KOPT-K1 (cell line): ENCODE results near the gene HMX1.

Experiments used
- H3K27ac ChIP-seq: fragments of 200-600 bp; sonication (generic); 2 replicates; pipeline ENCODE4 v1.5.1; 2016; ENCODE audit warnings: antibody characterized with exemption, mild to moderate bottlenecking, low read depth, low read length; ENCODE audit not compliant: poor library complexity, severe bottlenecking
- H3K36me3 ChIP-seq: fragments of 200-600 bp; sonication (generic); 2 replicates; pipeline ENCODE4 v1.5.1; 2017; ENCODE audit warnings: antibody characterized with exemption, mild to moderate bottlenecking, low read length, moderate library complexity; ENCODE audit not compliant: insufficient read depth
- H3K9me3 ChIP-seq: fragments of 200-600 bp; sonication (generic); 2 replicates; pipeline ENCODE4 v1.5.1; 2017; ENCODE audit warnings: antibody characterized with exemption, low read length, mild to moderate bottlenecking; ENCODE audit not compliant: insufficient read depth, poor library complexity, severe bottlenecking

The HMX1 gene

DNA sequence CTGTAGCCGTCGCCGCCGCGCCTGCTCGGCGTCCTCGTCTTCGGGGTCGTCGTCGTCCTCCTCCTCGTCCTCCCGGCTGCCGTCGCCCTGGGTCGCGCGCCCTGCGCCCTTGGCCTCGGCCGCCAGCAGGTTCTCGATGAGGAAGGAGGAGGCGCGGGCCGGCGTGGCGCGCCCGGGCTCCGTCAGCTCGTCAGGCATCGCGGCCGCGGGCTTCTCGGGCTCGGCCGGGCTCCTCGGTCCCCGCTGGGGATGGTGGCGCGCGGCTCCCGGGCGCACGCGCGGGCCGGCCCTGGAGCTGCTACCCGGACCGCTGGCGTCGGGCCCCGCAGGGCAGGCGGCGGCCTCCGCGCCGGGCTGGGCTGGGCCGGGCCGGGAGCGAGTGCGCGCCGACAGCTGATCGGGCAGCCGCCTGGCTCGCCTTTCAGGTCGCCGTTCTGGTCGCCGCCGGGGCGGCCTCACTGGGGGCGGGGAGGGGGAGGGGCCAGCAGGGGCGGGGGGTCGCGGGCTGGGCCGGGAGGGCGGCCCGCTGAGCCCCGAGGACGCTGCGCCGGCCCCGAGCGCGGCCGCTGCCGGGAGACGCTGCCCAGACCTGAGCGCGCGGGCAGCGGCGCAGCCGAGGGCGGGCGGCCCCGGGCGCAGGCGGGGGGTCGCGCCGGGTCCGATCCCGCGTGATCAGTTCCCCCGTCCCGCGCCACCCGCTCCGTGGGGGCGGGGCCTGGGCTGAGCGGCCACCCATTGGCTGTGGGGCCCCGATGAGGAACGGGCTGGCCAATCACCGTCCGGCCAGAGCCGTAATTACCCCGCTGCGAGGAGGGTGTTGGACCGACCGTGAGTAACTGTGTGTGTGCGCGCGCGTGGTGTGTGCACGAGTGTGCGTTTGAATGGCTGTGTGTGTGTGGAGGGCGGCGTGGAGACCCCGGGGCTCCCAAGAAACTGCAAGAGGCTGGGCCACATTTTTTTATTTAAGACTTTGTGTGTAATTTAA lies at the start of gene HMX1:
Gene HMX1, minus strand, starts transcription at position 423 of the 985 bp plus-strand sequence. Its CDS starts 225 bp downstream, at position 198.
- Histone ChIP-seq H3K27ac (no peak within 1 kb of the TSS), H3K36me3 (no peaks in the 10 kb centered on the region), H3K9me3 (no peaks in the 10 kb centered on the region)

DNA sequence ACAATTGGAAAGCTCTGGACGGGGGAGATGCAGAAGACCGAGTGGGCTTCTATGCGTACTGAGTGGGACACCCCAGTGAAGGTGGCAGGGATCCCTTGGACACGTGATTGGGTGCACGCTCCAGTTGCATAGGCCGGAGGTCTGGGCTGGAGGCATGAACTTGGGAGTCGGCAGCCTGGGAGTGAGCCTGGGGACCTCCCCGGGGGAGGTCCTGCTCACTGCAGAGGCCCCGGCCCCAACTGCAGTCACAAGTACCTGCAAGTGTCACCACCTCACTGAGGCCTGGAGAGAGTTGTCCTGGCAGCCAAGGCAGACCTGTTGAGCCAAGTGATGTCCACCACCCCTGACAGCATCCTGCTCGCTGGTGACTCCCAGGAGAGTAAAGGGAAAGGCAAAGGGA lies 49.3 kb upstream of the HMX1 start:
- peaks cover 12% of the 10 kb centered on the region for H3K9me3 ChIP-seq
- H3K36me3 ChIP-seq, result no peaks in the 10 kb centered on the region
- H3K27ac ChIP-seq, result no peak overlapping the region

DNA sequence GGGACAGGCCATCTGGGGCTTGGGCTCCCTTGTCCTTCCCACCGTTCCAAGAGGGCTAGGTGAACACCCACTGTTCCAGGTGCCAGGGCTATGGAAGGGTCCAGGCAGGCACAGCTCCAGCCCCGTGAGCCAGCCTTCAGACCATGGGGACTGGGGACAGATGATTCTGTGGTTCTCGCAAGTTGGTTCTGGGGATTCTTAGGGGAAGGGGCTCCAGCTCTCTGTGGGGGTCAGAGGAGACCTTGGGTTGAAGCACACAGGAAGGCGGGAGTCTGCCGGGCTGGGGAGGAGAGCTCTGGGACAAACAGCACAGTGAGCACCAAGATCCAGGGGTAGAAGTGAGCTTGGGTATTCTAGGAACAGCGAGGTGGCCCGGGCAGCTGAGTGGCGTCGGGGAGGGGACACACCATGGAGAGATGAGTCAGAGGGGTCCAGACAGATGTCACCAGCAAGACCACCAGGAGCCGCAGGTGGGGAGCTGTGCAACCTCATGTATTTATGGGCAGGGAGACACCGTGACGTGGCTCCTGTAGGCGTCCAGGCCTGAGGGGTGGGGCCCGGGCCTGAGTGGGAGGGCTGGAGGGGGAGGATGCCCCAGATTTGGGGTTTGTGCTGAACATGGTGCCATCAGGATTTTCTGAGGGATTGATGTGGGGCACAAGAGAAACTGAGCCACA lies 48.8 kb upstream of the HMX1 start:
- Histone ChIP-seq H3K9me3 (peaks cover 12% of the 10 kb centered on the region), H3K36me3 (no peaks in the 10 kb centered on the region), H3K27ac (no peak overlapping the region)

DNA sequence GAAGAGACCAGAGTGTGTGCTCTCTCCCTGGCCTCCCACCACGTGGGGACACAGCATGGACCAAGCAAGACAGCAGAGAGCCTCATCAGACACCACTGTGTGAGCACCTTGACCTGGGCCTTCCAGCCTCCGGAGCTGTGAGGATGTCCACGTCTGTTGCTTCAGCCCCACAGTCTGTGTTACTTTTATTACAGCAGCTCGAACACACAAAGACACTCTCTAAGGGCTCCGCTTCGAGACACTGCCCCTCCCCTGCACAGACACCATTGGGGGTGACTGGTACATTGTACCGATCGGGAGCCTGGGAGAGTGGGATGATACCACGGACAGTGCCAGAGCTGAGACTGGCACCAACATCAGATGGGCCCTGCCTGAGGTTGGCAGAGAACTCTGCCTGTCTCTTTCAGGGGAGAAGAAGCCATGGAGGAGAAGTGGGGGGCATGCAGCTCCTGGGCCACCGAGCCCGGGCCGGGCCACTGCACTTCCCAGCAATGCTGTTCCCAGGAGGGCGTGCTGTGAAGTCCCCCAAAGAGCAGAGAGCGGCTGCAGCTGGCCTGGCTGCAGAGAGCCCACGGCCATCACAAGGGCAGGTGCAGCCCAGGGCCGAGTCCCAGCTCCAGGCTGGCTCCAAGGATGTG lies 48.1 kb upstream of the HMX1 start:
- Histone ChIP-seq H3K9me3 (peaks cover 12% of the 10 kb centered on the region), H3K36me3 (no peaks in the 10 kb centered on the region), H3K27ac (no peak overlapping the region)

DNA sequence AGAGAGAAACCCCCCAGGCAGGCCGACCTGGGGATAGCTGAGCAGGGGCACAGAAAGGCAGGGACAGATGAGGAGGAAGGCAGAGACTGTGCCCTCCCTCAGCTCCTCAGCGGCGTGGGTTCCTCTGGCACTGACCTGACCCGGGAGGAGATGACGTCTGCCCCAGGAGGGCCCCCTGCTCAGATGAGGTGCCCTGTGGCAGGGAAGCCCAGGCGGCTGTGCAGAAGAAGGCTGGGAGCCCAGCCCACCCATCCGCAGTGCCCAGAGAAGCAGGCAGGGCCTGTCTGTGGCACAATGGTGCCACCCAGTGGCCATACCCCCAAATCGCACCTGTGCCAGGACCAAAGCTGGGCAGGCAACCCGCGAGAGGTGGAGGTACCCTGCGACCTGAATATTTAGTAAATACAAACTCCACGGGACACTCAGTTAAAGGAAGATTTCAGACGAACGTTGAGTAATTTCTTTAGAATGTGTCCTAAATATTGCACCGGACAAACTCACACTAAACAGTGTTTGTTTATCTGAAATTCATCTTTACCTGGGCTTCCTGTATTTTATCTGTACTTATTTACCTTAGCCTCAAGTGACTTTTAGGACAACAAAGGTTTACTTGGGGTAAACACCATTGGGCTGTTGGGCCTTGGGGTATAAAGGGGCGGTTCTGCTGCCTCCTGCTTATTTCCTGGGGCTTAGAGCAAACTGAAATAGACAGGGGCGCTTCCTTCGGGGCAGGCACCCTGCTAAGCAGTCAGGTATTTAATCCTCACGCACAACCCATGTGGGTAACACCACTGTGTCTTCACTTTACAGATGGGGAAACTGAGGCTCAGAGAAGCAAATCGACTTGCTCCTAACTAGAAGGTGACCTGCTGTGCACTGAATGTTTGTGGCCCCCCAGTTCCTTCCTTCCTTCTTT lies 46.5 kb upstream of the HMX1 start:
- Histone ChIP-seq H3K27ac (no peak overlapping the region), H3K9me3 (peaks cover 8% of the 10 kb centered on the region), H3K36me3 (no peaks in the 10 kb centered on the region)

DNA sequence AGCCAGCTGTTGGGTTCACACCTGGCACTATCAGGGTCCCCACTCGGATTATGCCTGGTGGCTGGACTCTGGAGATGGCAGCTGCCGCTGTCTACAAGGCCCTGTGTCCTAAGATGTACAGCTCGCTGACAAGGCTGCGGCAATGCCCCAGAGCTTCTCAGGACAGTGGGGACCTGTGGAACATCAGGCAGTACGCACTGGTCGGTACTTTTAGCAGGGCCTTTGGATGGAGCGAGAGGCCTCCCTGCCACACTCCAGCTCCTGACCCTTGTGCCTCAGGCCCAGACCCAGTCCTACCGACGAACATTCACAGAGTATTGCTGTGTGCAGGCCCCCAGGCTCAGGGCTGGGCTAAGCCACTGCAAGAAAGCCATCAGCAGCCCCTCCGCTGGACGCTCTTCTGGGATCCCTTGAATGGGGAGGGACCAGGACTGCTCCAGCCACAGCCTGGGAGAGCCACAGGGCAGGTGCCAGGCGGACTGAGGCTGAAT lies 45.7 kb upstream of the HMX1 start:
- H3K9me3 ChIP-seq, result no peaks in the 10 kb centered on the region
- H3K36me3 ChIP-seq, result no peaks in the 10 kb centered on the region
- no peak overlapping the region for H3K27ac ChIP-seq

DNA sequence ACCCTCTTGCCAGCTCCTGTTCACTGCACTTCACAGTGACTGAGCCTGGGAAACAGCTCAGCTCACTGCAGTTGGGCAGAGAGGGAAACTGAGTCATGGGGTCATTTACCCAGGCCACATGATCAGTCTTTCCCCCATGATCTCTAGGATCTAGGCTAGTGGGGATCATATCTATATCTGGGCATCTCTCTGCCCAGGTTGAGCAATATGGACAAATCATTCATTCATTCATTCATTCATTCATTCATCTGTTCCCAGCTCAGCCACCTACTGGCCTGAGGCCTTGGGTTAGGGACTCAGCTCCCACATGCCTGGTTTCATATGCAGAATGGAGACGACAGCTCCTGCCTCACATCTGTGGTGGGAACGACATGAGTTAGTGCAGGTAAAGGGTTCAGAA lies 45.3 kb upstream of the HMX1 start:
- no peaks in the 10 kb centered on the region for H3K36me3 ChIP-seq
- no peaks in the 10 kb centered on the region for H3K9me3 ChIP-seq
- H3K27ac ChIP-seq, result no peak overlapping the region

DNA sequence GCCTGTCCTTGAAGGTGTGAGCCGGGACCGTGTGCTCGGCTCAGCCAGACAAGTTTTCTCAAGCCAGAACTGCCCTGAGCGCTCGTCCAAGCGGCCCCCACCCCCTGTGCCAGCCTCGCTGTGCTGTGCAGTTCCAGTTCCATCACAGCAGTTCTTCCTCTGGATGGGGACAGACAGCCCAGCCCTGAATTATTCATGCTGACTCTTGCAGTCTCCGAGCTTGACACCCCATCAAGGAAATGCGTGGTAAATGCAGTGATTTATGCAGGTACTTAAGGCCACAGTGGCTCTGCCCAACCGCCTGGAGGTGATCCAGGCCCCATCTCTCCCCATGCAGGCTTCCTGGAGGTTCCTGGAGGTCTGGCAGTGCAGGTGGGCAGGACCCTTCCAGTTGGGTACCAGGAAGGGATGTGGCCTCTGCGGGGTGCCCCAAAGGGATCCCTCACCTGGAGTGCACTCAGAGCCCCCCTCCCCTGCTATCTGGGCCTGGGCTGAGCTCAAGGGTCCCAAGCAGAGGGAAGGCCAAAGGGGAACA lies 44.8 kb upstream of the HMX1 start:
- Histone ChIP-seq H3K27ac (no peak overlapping the region), H3K9me3 (no peaks in the 10 kb centered on the region), H3K36me3 (no peaks in the 10 kb centered on the region)

DNA sequence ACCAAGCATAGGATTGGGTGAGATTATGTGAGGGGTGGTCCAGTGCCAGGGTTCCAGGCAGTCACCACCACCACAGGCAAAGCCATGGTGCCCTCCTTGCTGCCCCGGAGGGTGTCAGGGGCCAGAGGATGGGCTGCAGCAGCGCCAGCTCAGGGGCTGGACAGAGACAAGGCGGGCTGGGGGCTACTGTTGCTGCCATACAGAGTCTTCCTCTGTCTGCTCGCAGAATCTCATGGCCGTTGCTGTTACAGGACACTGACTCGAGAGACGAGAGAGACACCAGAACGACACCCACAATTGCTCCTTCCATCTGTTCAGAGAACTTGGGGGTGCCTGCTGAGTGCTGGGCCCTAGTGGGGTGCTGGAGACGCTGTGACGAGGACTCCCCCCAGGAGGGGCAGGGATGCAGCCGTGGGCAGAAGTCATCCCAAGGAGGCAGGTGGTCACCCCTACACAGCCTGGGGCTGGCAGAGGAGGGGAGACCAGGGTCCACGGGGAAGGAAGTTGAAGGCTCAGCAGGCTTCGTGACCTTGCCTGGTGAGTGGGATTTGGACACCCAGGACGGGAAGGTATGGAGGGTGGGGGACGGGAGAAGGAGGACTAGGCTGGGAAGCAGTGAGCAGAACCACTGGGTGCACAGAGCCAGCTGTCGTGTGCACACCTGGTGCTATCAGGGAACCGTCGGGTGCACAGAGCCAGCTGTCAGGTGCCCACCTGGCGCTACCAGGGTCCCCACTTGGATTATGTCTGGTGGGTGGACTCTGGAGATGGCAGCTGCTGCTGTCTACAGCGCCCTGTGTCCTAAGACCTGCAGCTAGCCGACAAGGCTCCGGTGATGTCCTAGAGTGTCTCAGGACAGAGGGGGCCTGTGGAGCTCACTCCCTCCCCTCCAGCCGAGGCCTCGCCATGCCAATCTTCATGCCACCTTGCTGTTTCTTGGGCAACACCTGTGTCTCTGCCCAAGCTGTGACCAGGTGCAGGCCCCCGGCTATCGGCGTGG lies 43.9 kb upstream of the HMX1 start:
- no peaks in the 10 kb centered on the region for H3K36me3 ChIP-seq
- no peaks in the 10 kb centered on the region for H3K9me3 ChIP-seq
- H3K27ac ChIP-seq, result no peak overlapping the region

DNA sequence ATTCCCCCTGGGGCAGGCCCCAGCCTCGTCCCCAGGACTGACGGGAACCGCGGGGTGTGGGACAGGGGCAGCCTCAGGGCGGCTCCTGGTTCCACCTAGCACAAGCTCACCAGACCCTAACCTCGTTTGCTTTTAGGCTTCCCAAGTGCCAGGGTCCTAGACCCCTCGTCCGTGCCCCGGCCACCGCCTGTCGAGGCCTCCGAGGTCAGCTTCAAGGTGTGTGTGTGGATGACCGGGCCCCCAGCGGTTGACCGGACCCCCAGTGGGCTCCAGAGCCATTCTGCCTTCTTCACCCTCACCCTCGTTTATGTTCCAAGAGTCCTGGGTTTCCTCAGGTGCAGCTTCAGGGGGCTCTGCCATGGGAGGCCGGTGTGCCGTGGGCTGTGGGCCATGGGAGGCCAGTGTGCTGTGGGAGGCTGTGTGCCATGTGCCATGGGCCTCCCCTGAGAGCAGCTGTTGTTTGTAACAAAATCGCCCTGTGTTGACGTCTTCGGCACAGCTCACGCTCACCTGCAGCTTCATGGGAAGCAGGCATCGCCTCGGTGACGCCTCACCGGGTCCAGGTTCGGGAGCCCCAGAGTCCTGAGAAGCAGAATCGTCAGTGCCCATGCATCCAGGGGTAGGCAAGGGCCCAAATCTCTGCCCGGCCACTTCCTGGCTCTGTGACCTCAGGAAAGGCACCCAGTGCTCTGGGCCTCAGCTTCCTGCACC lies 43.0 kb upstream of the HMX1 start:
- H3K27ac ChIP-seq, result no peak overlapping the region
- no peaks in the 10 kb centered on the region for H3K36me3 ChIP-seq
- H3K9me3 ChIP-seq, result no peaks in the 10 kb centered on the region

DNA sequence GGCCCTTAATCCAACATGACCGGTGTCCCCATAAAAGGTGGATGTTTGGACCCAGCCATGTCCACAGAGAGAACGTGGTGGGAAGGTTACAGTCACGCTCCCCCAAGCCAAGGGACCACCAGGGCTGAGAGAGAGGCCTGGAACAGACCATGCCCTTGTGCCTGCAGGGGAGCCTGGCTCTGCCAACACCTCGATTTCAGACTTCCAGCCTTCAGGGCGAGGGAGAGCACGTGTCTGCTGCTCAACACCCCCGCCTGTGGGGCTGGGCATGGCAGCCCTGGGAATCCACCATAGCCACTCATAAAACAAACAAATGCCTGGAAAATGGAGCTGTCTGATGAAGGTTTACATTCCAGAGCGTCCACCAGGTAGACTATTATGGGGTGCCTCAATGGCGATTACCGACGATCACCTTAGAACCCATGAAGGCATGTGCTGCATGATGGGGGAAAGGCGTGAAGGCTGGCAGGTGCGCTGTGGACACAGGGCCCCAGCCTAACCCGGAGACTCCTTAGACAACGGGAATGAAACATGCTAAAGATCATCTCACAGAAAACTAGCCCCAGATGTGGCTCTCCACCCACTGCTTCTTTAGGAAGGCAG lies 42.3 kb upstream of the HMX1 start:
- Histone ChIP-seq H3K9me3 (no peaks in the 10 kb centered on the region), H3K36me3 (no peaks in the 10 kb centered on the region), H3K27ac (no peak overlapping the region)

DNA sequence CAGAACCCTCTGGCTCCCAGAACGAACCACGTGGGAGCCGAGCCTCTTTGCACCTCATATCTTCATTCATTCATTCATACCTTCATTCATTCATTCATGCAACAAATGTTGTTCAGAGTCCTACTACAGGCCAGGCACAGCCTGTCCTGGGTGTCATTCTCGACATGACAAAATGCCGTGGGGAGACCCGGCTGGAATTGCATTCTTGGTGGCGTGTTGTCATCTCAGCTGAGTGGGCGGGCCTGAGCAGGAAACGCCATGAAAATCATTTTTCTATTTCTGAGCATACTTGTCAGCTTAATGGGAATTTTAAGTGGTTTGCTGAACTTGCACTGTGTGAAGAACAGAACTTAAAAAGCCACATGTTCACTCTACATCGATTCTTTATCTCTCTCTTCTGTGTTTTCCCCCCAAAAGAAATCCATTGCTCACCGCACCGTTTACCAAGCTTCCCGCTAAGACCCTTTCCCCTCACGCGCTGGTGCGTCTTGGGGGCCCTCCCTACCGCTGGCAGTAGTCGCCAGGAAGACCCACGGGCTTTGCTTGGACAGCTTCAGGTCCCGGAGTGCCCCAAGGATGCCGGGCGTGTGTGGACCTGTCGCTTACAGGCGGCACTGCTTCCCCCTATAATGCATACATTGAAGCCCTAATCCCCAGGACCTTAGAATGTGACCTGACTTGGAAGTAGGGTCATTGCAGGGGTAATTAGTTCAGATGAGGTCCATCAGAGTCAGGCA lies 41.6 kb upstream of the HMX1 start:
- Histone ChIP-seq H3K9me3 (no peaks in the 10 kb centered on the region), H3K27ac (no peak overlapping the region), H3K36me3 (no peaks in the 10 kb centered on the region)
